ENCODE results near the gene CTSA. TPM values are rescaled to one million over a fixed set of nuclear protein-coding genes. Genes with fewer than 3 reads are reported as not detected.

The CTSA gene
- total and polyA plus RNA-seq, 2 of the 4 experiments (the other 2 are of a cell fraction), result 19.0 to 312 TPM

DNA sequence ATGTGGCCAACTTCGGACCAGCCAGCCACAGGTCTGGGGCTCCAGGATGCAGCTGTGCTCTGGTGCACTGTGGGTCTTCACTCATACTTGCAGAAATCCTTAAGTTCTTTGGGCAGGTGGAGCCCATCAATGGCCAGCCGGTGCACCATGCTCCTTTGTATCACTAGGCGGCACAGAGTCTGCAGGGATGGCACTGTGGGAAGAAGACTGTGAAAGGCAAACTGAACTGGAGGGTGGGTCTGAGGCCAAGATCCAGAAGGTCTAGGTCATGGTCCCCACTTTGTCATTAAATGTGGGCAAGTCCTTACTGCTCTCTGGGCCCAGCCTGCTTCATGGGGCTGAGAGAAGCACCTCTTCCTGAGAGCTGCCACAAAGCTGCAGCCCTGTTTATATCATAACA lies 2.5 kb upstream of the CTSA start:
- H3K23ac ChIP-seq (ENCODE audit: low read depth, low read length), result no peak overlapping the region
- no peak for ATAC-seq (ENCODE audit: low read depth)
- intact Hi-C loops (cut with micrococcal nuclease), result no loop called here
- in situ Hi-C loops (cut with MboI; ENCODE audit: low sequenced_read_pairs), result no loop called here
- H2BK5ac ChIP-seq (ENCODE audit: low read depth, low read length, poor library complexity, severe bottlenecking), result no peak overlapping the region
- H4K5ac ChIP-seq (ENCODE audit: low read depth, low read length), result no peak overlapping the region
- peaks cover 5% of the 10 kb centered on the region; the same call in 1 of the 2 replicates for H4K20me1 ChIP-seq (ENCODE audit: insufficient read depth, low read length)
- H3K18ac ChIP-seq (ENCODE audit: low read depth, low read length), result no peak overlapping the region
- peaks cover 5% of the 10 kb centered on the region; the same call in 1 of the 2 replicates for H3K4me1 ChIP-seq (ENCODE audit: control insufficient read depth, insufficient read depth, low read length)
- dilution Hi-C loops (cut with HindIII; ENCODE audit: low sequenced_read_pairs, unreplicated experiment), result no loop called here
- H3K4me2 ChIP-seq (ENCODE audit: low read depth, low read length), result no peak overlapping the region; the same call in 1 of the 2 replicates
- H3K56ac ChIP-seq (ENCODE audit: extremely low read depth, insufficient read depth, low read length), result no peak overlapping the region
- no peak overlapping the region for H3K27ac ChIP-seq (ENCODE audit: insufficient read depth, low read length)
- H4K91ac ChIP-seq (ENCODE audit: insufficient read depth, low read depth, low read length), result no peak overlapping the region
- peaks cover 6% of the 10 kb centered on the region; the same call in 1 of the 2 replicates for H3K9me1 ChIP-seq (ENCODE audit: insufficient read depth, low read length)
- no peak overlapping the region for H2AK9ac ChIP-seq (replicated peaks; ENCODE audit: low read depth, low read length, poor library complexity)
- H2AFZ ChIP-seq (replicated peaks; ENCODE audit: low read length, poor library complexity), result no peak overlapping the region
- ChIA-PET POLR2A (ENCODE audit: unreplicated experiment) (no interaction called here), CTCF (no interaction called here)
- H2BK15ac ChIP-seq (ENCODE audit: low read depth, low read length), result no peak overlapping the region
- H3K79me1 ChIP-seq (ENCODE audit: low read depth in 1 of 2, low read length in 2 of 2), result peaks cover 11 to 59% of the 10 kb centered on the region in 2 experiments
- BruUV-seq (replicated peaks), result no TSS peak
- H2BK20ac ChIP-seq (ENCODE audit: low read depth, low read length), result no peak overlapping the region
- peaks cover 21% of the 10 kb centered on the region for H3K36me3 ChIP-seq (ENCODE audit: control insufficient read depth, insufficient read depth, low read length)
- H2BK120ac ChIP-seq (ENCODE audit: low read depth, low read length), result no peak overlapping the region
- WGBS, 2 experiments (ENCODE audit: extremely low coverage in 2 of 2, insufficient read length in 1 of 2), result 100% methylated on average over 1 of the region's 3 CpGs; no CpG with 5 or more reads in 1 of the 2 experiments
- H3K4me3 ChIP-seq (ENCODE audit: insufficient read depth, low read depth, low read length), result no peak overlapping the region
- no peak for DNase-seq
- no peaks in the 10 kb centered on the region for H3K9me3 ChIP-seq (ENCODE audit: control insufficient read depth, insufficient read depth, low read length)
- H3K27me3 ChIP-seq (ENCODE audit: control insufficient read depth, insufficient read depth, low read length), result no peaks in the 10 kb centered on the region
- no peak overlapping the region for H3K4ac ChIP-seq (ENCODE audit: low read depth, low read length)
- H3K9ac ChIP-seq (ENCODE audit: low read depth, low read length), result no peak overlapping the region
- H3K14ac ChIP-seq (replicated peaks; ENCODE audit: low read depth, low read length), result no peak overlapping the region
- no peak overlapping the region for H4K8ac ChIP-seq (ENCODE audit: low read depth in 2 of 2, low read length in 2 of 2)
- TF ChIP-seq NFE2L2 (IDR thresholded peaks at IDR 0.05; ENCODE audit: low read depth, low read length), result no peak
- no peak for TF ChIP-seq CEBPB (IDR thresholded peaks at IDR 0.05; ENCODE audit: low read depth, low read length)
- no peak for TF ChIP-seq MAFK (IDR thresholded peaks at IDR 0.05; ENCODE audit: low read depth, low read length)
- no peak for TF ChIP-seq RCOR1 (IDR thresholded peaks at IDR 0.05; ENCODE audit: insufficient replicate concordance, low read length)
- no peak for TF ChIP-seq MXI1 (IDR thresholded peaks at IDR 0.05; ENCODE audit: borderline replicate concordance, low read depth, low read length)
- TF ChIP-seq, protein P1, sequence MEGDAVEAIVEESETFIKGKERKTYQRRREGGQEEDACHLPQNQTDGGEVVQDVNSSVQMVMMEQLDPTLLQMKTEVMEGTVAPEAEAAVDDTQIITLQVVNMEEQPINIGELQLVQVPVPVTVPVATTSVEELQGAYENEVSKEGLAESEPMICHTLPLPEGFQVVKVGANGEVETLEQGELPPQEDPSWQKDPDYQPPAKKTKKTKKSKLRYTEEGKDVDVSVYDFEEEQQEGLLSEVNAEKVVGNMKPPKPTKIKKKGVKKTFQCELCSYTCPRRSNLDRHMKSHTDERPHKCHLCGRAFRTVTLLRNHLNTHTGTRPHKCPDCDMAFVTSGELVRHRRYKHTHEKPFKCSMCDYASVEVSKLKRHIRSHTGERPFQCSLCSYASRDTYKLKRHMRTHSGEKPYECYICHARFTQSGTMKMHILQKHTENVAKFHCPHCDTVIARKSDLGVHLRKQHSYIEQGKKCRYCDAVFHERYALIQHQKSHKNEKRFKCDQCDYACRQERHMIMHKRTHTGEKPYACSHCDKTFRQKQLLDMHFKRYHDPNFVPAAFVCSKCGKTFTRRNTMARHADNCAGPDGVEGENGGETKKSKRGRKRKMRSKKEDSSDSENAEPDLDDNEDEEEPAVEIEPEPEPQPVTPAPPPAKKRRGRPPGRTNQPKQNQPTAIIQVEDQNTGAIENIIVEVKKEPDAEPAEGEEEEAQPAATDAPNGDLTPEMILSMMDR (conservative IDR thresholded peaks at IDR 0.05; ENCODE audit: low read depth, low read length), result no peak
- TF ChIP-seq, protein P2, sequence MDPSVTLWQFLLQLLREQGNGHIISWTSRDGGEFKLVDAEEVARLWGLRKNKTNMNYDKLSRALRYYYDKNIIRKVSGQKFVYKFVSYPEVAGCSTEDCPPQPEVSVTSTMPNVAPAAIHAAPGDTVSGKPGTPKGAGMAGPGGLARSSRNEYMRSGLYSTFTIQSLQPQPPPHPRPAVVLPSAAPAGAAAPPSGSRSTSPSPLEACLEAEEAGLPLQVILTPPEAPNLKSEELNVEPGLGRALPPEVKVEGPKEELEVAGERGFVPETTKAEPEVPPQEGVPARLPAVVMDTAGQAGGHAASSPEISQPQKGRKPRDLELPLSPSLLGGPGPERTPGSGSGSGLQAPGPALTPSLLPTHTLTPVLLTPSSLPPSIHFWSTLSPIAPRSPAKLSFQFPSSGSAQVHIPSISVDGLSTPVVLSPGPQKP (IDR thresholded peaks at IDR 0.05; ENCODE audit: borderline replicate concordance, low read depth, low read length), result no peak
- no peak for TF ChIP-seq RFX5 (IDR thresholded peaks at IDR 0.05; ENCODE audit: low read depth, low read length)
- TF ChIP-seq RAD21 (IDR thresholded peaks at IDR 0.05; ENCODE audit: low read length), result no peak
- TF ChIP-seq, protein P3, sequence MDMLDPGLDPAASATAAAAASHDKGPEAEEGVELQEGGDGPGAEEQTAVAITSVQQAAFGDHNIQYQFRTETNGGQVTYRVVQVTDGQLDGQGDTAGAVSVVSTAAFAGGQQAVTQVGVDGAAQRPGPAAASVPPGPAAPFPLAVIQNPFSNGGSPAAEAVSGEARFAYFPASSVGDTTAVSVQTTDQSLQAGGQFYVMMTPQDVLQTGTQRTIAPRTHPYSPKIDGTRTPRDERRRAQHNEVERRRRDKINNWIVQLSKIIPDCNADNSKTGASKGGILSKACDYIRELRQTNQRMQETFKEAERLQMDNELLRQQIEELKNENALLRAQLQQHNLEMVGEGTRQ (IDR thresholded peaks at IDR 0.05; ENCODE audit: low read depth, low read length), result no peak
- no peak for TF ChIP-seq MAZ (IDR thresholded peaks at IDR 0.05; ENCODE audit: borderline replicate concordance, low read depth, low read length)
- no peak for TF ChIP-seq CHD1 (IDR thresholded peaks at IDR 0.05; ENCODE audit: low read depth, low read length)
- TF ChIP-seq BHLHE40 (IDR thresholded peaks at IDR 0.05; ENCODE audit: low read depth, low read length), result no peak
- no peak overlapping the region for H2AK5ac ChIP-seq (ENCODE audit: low read depth, low read length)
